ENCODE measurements around the gene SEMA3E.

Gene SEMA3E

DNA sequence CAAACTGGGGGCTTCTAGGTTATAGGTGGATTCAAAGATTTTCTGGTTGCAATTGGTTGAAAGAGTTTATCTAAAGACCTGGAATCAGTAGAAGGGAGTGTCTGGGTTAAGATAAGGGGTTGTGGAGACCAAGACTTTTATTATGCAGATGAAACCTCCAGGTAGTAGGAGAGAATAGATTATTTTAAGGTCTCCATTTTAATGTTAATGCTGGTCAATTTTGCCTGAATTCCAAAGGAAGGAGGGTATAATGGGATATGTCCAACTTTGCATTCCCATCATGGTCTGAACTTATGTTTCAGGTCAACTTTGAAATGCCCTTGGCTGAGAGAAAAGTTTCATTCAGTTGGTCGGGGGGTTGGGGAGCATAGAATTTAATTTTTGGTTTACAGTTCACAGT lies 44.3 kb upstream of the SEMA3E start:
- no peaks in the 10 kb centered on the region for H3K9me3 ChIP-seq (ENCODE audit: insufficient read depth, low read depth, low read length)
- H2AK5ac ChIP-seq (ENCODE audit: low read length) = no peak overlapping the region
- H3K23ac ChIP-seq (ENCODE audit: low read length) = no peak overlapping the region
- no peak for DNase-seq
- H3K27ac ChIP-seq (ENCODE audit: low read depth, low read length) = no peak overlapping the region
- H4K12ac ChIP-seq (ENCODE audit: low read depth, low read length) = no peak overlapping the region
- no peaks in the 10 kb centered on the region for H3K36me3 ChIP-seq (ENCODE audit: control insufficient read depth in 1 of 2, insufficient read depth in 2 of 2, low read length in 2 of 2)
- no peak overlapping the region for H3K14ac ChIP-seq (ENCODE audit: low read length)
- H3K4me2 ChIP-seq (ENCODE audit: low read length) = no peak overlapping the region
- H3K27me3 ChIP-seq (ENCODE audit: insufficient read depth, low read length) = no peaks in the 10 kb centered on the region
- no peak overlapping the region for H3K18ac ChIP-seq (ENCODE audit: low read length)
- no peak overlapping the region for H3K4me3 ChIP-seq (ENCODE audit: low read depth, low read length)
- no peak overlapping the region for H2BK12ac ChIP-seq (ENCODE audit: low read length)
- no CpG with 5 or more reads among the region's 1 CpG for WGBS (ENCODE audit: extremely low coverage, insufficient coverage, insufficient read length)
- H2BK5ac ChIP-seq (ENCODE audit: low read depth, low read length, poor library complexity) = no peak overlapping the region
- no peaks in the 10 kb centered on the region for H3K4me1 ChIP-seq (ENCODE audit: control insufficient read depth in 1 of 2, insufficient read depth in 2 of 2, low read length in 2 of 2)
- H4K8ac ChIP-seq (ENCODE audit: low read depth, low read length) = no peak overlapping the region
- no peaks in the 10 kb centered on the region for H3K79me2 ChIP-seq (ENCODE audit: control insufficient read depth, insufficient read depth, low read length, poor library complexity)
- H3K4ac ChIP-seq (ENCODE audit: low read depth, low read length) = no peak overlapping the region
- H4K91ac ChIP-seq (ENCODE audit: low read depth, low read length) = no peak overlapping the region
- H3K79me1 ChIP-seq (ENCODE audit: low read length) = no peaks in the 10 kb centered on the region
- H2BK120ac ChIP-seq (ENCODE audit: insufficient read depth, low read length, poor library complexity) = no peak overlapping the region
- H2AFZ ChIP-seq (ENCODE audit: insufficient read depth, low read length, poor library complexity) = no peak overlapping the region
- no peak overlapping the region for H3K9ac ChIP-seq (ENCODE audit: low read length)

DNA sequence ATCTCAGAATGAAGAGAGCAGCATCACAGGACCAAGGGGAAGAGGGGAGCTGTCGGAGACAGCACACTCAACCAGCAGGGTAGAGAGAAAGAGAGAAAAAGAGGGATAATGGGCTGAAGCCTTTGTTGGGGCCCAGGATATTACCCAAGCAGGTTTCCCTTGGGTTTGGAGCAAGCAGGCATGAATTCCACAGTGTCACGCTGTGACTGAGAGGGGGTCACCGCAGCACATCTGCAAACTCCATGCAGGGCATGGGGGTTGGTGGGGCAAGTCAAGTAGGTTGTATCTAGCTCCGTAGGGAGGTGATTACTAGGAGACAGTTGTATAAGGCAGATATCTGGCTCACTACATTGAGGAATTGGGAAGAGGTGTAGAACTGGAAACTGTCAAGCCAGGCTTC lies 42.2 kb upstream of the SEMA3E start:
- Histone ChIP-seq H3K14ac (ENCODE audit: low read length) (no peak overlapping the region), H2BK120ac (ENCODE audit: insufficient read depth, low read length, poor library complexity) (no peak overlapping the region), H2BK5ac (ENCODE audit: low read depth, low read length, poor library complexity) (no peak overlapping the region), H2AFZ (ENCODE audit: insufficient read depth, low read length, poor library complexity) (no peak overlapping the region), H2BK12ac (ENCODE audit: low read length) (no peak overlapping the region), H4K12ac (ENCODE audit: low read depth, low read length) (no peak overlapping the region), H4K8ac (ENCODE audit: low read depth, low read length) (no peak overlapping the region), H3K9me3 (ENCODE audit: insufficient read depth, low read depth, low read length) (no peaks in the 10 kb centered on the region), H3K27me3 (ENCODE audit: insufficient read depth, low read length) (no peaks in the 10 kb centered on the region), H3K36me3 (ENCODE audit: control insufficient read depth in 1 of 2, insufficient read depth in 2 of 2, low read length in 2 of 2) (no peaks in the 10 kb centered on the region), H4K91ac (ENCODE audit: low read depth, low read length) (no peak overlapping the region), H3K4me3 (ENCODE audit: low read depth, low read length) (peak overlapping the region; percentile 43), H3K4me1 (ENCODE audit: control insufficient read depth in 1 of 2, insufficient read depth in 2 of 2, low read length in 2 of 2) (no peaks in the 10 kb centered on the region), H3K18ac (ENCODE audit: low read length) (no peak overlapping the region), H3K79me2 (ENCODE audit: control insufficient read depth, insufficient read depth, low read length, poor library complexity) (no peaks in the 10 kb centered on the region), H2AK5ac (ENCODE audit: low read length) (no peak overlapping the region), H3K23ac (ENCODE audit: low read length) (no peak overlapping the region), H3K79me1 (ENCODE audit: low read length) (no peaks in the 10 kb centered on the region), H3K4ac (ENCODE audit: low read depth, low read length) (no peak overlapping the region), H3K27ac (ENCODE audit: low read depth, low read length) (no peak overlapping the region), H3K9ac (ENCODE audit: low read length) (no peak overlapping the region), H3K4me2 (ENCODE audit: low read length) (no peak overlapping the region)
- no CpG with 5 or more reads among the region's 4 CpGs for WGBS (ENCODE audit: extremely low coverage, insufficient coverage, insufficient read length)
- no peak for DNase-seq

DNA sequence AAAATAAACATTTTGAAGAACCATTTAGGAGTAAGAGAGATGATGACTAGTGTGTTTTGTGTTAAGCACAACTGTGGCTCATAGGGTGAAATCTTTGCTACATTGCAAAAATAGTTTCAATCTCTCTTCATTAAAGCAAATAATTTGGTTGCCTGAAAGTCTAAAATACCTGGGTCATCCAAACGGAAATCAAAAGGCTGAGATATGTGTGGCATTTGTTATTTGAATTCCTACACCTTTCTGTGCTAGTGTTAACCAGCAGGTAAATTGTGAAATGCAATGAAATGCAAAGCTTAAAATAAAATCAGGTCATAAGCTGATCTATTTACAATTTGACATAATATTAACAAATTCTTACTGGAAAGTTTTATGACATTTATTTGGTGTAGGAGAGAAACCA lies 40.9 kb upstream of the SEMA3E start:
- Histone ChIP-seq H3K9ac (ENCODE audit: low read length) (no peak overlapping the region), H2AFZ (ENCODE audit: insufficient read depth, low read length, poor library complexity) (no peak overlapping the region), H3K79me1 (ENCODE audit: low read length) (no peaks in the 10 kb centered on the region), H3K18ac (ENCODE audit: low read length) (no peak overlapping the region), H2BK120ac (ENCODE audit: insufficient read depth, low read length, poor library complexity) (no peak overlapping the region), H3K27me3 (ENCODE audit: insufficient read depth, low read length) (no peaks in the 10 kb centered on the region), H3K4me1 (ENCODE audit: control insufficient read depth in 1 of 2, insufficient read depth in 2 of 2, low read length in 2 of 2) (peaks cover 0 to under 1% of the 10 kb centered on the region in 2 experiments), H2BK12ac (ENCODE audit: low read length) (no peak overlapping the region), H3K36me3 (ENCODE audit: control insufficient read depth in 1 of 2, insufficient read depth in 2 of 2, low read length in 2 of 2) (no peaks in the 10 kb centered on the region), H2AK5ac (ENCODE audit: low read length) (no peak overlapping the region), H4K91ac (ENCODE audit: low read depth, low read length) (no peak overlapping the region), H3K9me3 (ENCODE audit: insufficient read depth, low read depth, low read length) (no peaks in the 10 kb centered on the region), H3K23ac (ENCODE audit: low read length) (no peak overlapping the region), H3K4ac (ENCODE audit: low read depth, low read length) (no peak overlapping the region), H4K8ac (ENCODE audit: low read depth, low read length) (no peak overlapping the region), H4K12ac (ENCODE audit: low read depth, low read length) (no peak overlapping the region), H3K79me2 (ENCODE audit: control insufficient read depth, insufficient read depth, low read length, poor library complexity) (no peaks in the 10 kb centered on the region), H3K4me2 (ENCODE audit: low read length) (no peak overlapping the region), H3K27ac (ENCODE audit: low read depth, low read length) (no peak overlapping the region), H2BK5ac (ENCODE audit: low read depth, low read length, poor library complexity) (no peak overlapping the region), H3K4me3 (ENCODE audit: low read depth, low read length) (no peak overlapping the region), H3K14ac (ENCODE audit: low read length) (no peak overlapping the region)
- WGBS (ENCODE audit: extremely low coverage, insufficient coverage, insufficient read length) = no CpG with 5 or more reads among the region's 1 CpG
- DNase-seq = peak in 1 of 2 donors; percentile 19

DNA sequence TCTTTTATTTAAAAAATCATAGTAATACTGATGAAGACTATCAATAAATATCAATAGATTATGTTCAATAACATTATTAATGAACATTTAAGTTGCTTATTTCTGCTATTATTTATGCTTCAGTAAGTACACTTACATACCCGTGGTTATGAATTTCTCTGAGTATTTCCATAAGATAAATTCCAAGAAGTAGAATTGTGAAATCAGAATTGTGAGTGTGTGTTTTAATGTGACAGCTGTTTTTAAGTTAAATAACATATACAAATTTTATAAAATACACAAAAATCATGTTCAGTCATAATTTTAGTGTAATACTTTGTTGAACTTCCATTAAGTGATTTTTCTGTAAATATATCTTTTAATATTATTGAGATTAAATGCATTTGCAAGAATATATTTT lies 37.5 kb upstream of the SEMA3E start:
- H3K4me2 ChIP-seq (ENCODE audit: low read length) = no peak overlapping the region
- H4K12ac ChIP-seq (ENCODE audit: low read depth, low read length) = no peak overlapping the region
- no CpG with 5 or more reads among the region's 1 CpG for WGBS (ENCODE audit: extremely low coverage, insufficient coverage, insufficient read length)
- H2AFZ ChIP-seq (ENCODE audit: insufficient read depth, low read length, poor library complexity) = no peak overlapping the region
- H3K4ac ChIP-seq (ENCODE audit: low read depth, low read length) = no peak overlapping the region
- no peaks in the 10 kb centered on the region for H3K27me3 ChIP-seq (ENCODE audit: insufficient read depth, low read length)
- H3K9ac ChIP-seq (ENCODE audit: low read length) = no peak overlapping the region
- DNase-seq = no peak
- no peaks in the 10 kb centered on the region for H3K9me3 ChIP-seq (ENCODE audit: insufficient read depth, low read depth, low read length)
- no peak overlapping the region for H2BK120ac ChIP-seq (ENCODE audit: insufficient read depth, low read length, poor library complexity)
- no peak overlapping the region for H2AK5ac ChIP-seq (ENCODE audit: low read length)
- H2BK12ac ChIP-seq (ENCODE audit: low read length) = no peak overlapping the region
- no peak overlapping the region for H3K23ac ChIP-seq (ENCODE audit: low read length)
- H3K79me2 ChIP-seq (ENCODE audit: control insufficient read depth, insufficient read depth, low read length, poor library complexity) = no peaks in the 10 kb centered on the region
- no peak overlapping the region for H3K18ac ChIP-seq (ENCODE audit: low read length)
- H3K79me1 ChIP-seq (ENCODE audit: low read length) = no peaks in the 10 kb centered on the region
- H3K4me1 ChIP-seq (ENCODE audit: control insufficient read depth in 1 of 2, insufficient read depth in 2 of 2, low read length in 2 of 2) = peaks cover 0 to 2% of the 10 kb centered on the region in 2 experiments
- no peak overlapping the region for H3K4me3 ChIP-seq (ENCODE audit: low read depth, low read length)
- no peaks in the 10 kb centered on the region for H3K36me3 ChIP-seq (ENCODE audit: control insufficient read depth in 1 of 2, insufficient read depth in 2 of 2, low read length in 2 of 2)
- H4K91ac ChIP-seq (ENCODE audit: low read depth, low read length) = no peak overlapping the region
- H3K27ac ChIP-seq (ENCODE audit: low read depth, low read length) = no peak overlapping the region
- no peak overlapping the region for H2BK5ac ChIP-seq (ENCODE audit: low read depth, low read length, poor library complexity)
- no peak overlapping the region for H4K8ac ChIP-seq (ENCODE audit: low read depth, low read length)
- H3K14ac ChIP-seq (ENCODE audit: low read length) = no peak overlapping the region

Measured in trophoblast cell (in vitro differentiated cells and primary cell).